Endothelial cell of umbilical vein (primary cell): ENCODE results near the gene ZNF697. TPM values are rescaled to one million over a fixed set of nuclear protein-coding genes. Genes with fewer than 3 reads are reported as not detected.

Source experiments
- BruUV-seq: library from RNA; stranded (reverse); fragments of 400-500 nt; replicated peaks from 2 replicates; lab custom pipeline; 2021; lab: Mats Ljungman, UMichigan
- CTCF ChIA-PET: fragments of 300-600, 350-600 bp; sonication (Branson Sonifier 250); formaldehyde crosslinking; loops from one replicate; lab custom pipeline; 2021; ENCODE audit warnings: antibody characterized with exemption, inconsistent platforms; lab: Charles Lee
- POLR2A ChIA-PET: fragments of 300-600, 350-600 bp; sonication (Branson Sonifier 250); formaldehyde crosslinking; loops from one replicate; lab custom pipeline; 2021; ENCODE audit warnings: antibody characterized with exemption, inconsistent platforms; lab: Charles Lee
- DNase-seq: peaks from one replicate; pipeline ENCODE4 v3.0.0-alpha.2; 2011; ENCODE audit warnings: low read depth, low spot score
- FAIRE-seq: peaks from 2 replicates; lab custom pipeline; 2011; peaks lifted over from hg19 to GRCh38; lab: Jason Lieb, UNC
- H2AFZ ChIP-seq: 2 replicates; pipeline ENCODE4 v1.6.0; 2012; ENCODE audit warnings: low read depth, low read length, control low read depth, inconsistent platforms
- H3K27ac ChIP-seq: 2 replicates; pipeline ENCODE4 v1.5.1; 2011; ENCODE audit warnings: low read depth, mild to moderate bottlenecking, control low read depth, low read length, moderate library complexity; ENCODE audit not compliant: insufficient read depth
- H3K27me3 ChIP-seq, 2 experiments: 2 replicates each; pipeline versions ENCODE4 v1.6.0 to v1.6.1; 2011; ENCODE audit warnings: low read length in 2 of 2, mixed read lengths in 1 of 2; ENCODE audit not compliant: control insufficient read depth in 2 of 2, insufficient read depth in 2 of 2
- H3K36me3 ChIP-seq, 2 experiments: 2 replicates in 1 of 2; 3 replicates in 1 of 2; pipeline ENCODE4 v1.5.1; 2011; ENCODE audit warnings: low read length in 2 of 2, mild to moderate bottlenecking in 1 of 2, moderate library complexity in 1 of 2; ENCODE audit not compliant: control insufficient read depth in 2 of 2, insufficient read depth in 2 of 2; ENCODE audit errors: extremely low read depth in 1 of 2
- H3K4me1 ChIP-seq: 3 replicates; pipeline ENCODE4 v1.5.1; 2011; ENCODE audit warnings: mild to moderate bottlenecking, low read length; ENCODE audit not compliant: control insufficient read depth, insufficient read depth; ENCODE audit errors: extremely low read depth
- H3K4me2 ChIP-seq: 2 replicates; pipeline ENCODE4 v1.6.1; 2011; ENCODE audit warnings: low read length, control low read depth, mixed read lengths; ENCODE audit not compliant: insufficient read depth
- H3K4me3 ChIP-seq, 3 experiments: fragments of 200-600 bp in 1 of 3; sonication (generic), shearing (Covaris generic) in 1 of 3; replicated peaks in 1 of 3; 2 replicates each; pipeline ENCODE4 v1.5.1; 2011 to 2016; ENCODE audit warnings: control low read depth in 3 of 3, low read length in 3 of 3, mild to moderate bottlenecking in 2 of 3, inconsistent platforms in 1 of 3, low read depth in 1 of 3, moderate library complexity in 1 of 3; ENCODE audit not compliant: insufficient read depth in 1 of 3
- H3K79me2 ChIP-seq: 2 replicates; pipeline ENCODE4 v1.6.0; 2012; ENCODE audit warnings: low read length, inconsistent platforms; ENCODE audit not compliant: control insufficient read depth, insufficient read depth
- H3K9ac ChIP-seq: replicated peaks from 2 replicates; pipeline ENCODE3; 2011; ENCODE audit warnings: low read length, control low read depth; ENCODE audit not compliant: insufficient read depth; ENCODE audit errors: extremely low read depth
- H3K9me1 ChIP-seq: replicated peaks from 3 replicates; pipeline ENCODE4 v1.6.0; 2011; ENCODE audit warnings: mild to moderate bottlenecking, low read length; ENCODE audit not compliant: control insufficient read depth, insufficient read depth; ENCODE audit errors: extremely low read depth
- H3K9me3 ChIP-seq: replicated peaks from 2 replicates; pipeline ENCODE4 v1.5.1; 2012; ENCODE audit warnings: low read length, inconsistent platforms; ENCODE audit not compliant: control insufficient read depth, insufficient read depth
- H4K20me1 ChIP-seq: replicated peaks from 2 replicates; pipeline ENCODE3; 2011; ENCODE audit warnings: mild to moderate bottlenecking, low read length; ENCODE audit not compliant: control insufficient read depth, insufficient read depth; ENCODE audit errors: extremely low read depth
- EZH2 ChIP-seq: IDR thresholded peaks from 2 replicates; pipeline ENCODE4 v1.6.1; 2012; ENCODE audit warnings: borderline replicate concordance, low read depth, mild to moderate bottlenecking, moderate library complexity, low read length, inconsistent platforms; ENCODE audit not compliant: severe bottlenecking
- FOS ChIP-seq: IDR thresholded peaks from 2 replicates; pipeline ENCODE4 v1.6.1; 2011; ENCODE audit warnings: mild to moderate bottlenecking, low read length, moderate library complexity, borderline replicate concordance; ENCODE audit not compliant: insufficient read depth
- GATA2 ChIP-seq: IDR thresholded peaks from 2 replicates; pipeline ENCODE4 v1.7.0; 2011; ENCODE audit warnings: low read depth, mild to moderate bottlenecking, moderate library complexity, mixed read lengths, low read length; ENCODE audit not compliant: insufficient read length, insufficient read depth
- JUN ChIP-seq: IDR thresholded peaks from 2 replicates; pipeline ENCODE4 v1.6.1; 2011; ENCODE audit warnings: borderline replicate concordance, low read depth; ENCODE audit not compliant: insufficient read length, insufficient read depth
- MYC ChIP-seq: IDR thresholded peaks from one replicate; pipeline ENCODE4 v1.6.1; 2011; ENCODE audit warnings: mild to moderate bottlenecking, low read depth, low read length
- POLR2A ChIP-seq: IDR thresholded peaks from 2 replicates; pipeline ENCODE4 v1.6.1; 2012; ENCODE audit warnings: low read depth, mild to moderate bottlenecking, control low read depth, low read length
- POLR2AphosphoS5 ChIP-seq: IDR thresholded peaks from 2 replicates; pipeline ENCODE4 v1.6.1; 2012; ENCODE audit warnings: low read depth, mild to moderate bottlenecking, control low read depth, low read length, moderate library complexity; ENCODE audit not compliant: insufficient read depth
- dilution Hi-C: fragments of 300-500 bp; cut with MboI; formaldehyde crosslinking; loops from one replicate; pipeline ENCODE4 v1.15.0; 2019; ENCODE audit warnings: low sequenced_read_pairs; ENCODE audit not compliant: extremely low pct_ligation_motif_present
- intact Hi-C: fragments of 100-400 bp; cut with micrococcal nuclease; formaldehyde crosslinking; loops from one replicate; pipeline ENCODE4 v1.10.0; 2022
- polyA plus RNA-seq, 4 experiments: library from polyadenylated mRNA; depleted of rRNA in 3 of 4; stranded (reverse) in 3 of 4; unstranded in 1 of 4; fragments of >200 nt; gene quantifications; 2 replicates each; pipeline versions ENCODE4 v1.2.1 to v1.2.3, GENCODE V29; 2011 to 2012; ENCODE audit warnings: missing spikeins in 1 of 4
- total RNA-seq: library from RNA; stranded (reverse); gene quantifications from 2 replicates; pipeline ENCODE4 v1.2.3, GENCODE V29; 2021
- TF ChIP-seq, protein P1 (sequence below): IDR thresholded peaks from 2 replicates; pipeline ENCODE4 v1.6.1; 2011; ENCODE audit not compliant: insufficient read depth, insufficient read length

ZNF697 gene
- total and polyA plus RNA-seq, 2 donors (not counting 3 experiments of a cell fraction or from before 2014, with no cell fraction given): 6.2 to 14.1 TPM

GRCh38 chr1:119621705-119622104, 26.4 kb downstream of the ZNF697 start:
- Histone ChIP-seq H3K9ac (no peak overlapping the region), H3K9me1 (no peaks in the 10 kb centered on the region), H3K4me2 (no peak overlapping the region), H4K20me1 (no peaks in the 10 kb centered on the region), H3K27ac (no peak overlapping the region), H3K79me2 (peaks cover 20% of the 10 kb centered on the region), H2AFZ (no peak overlapping the region), H3K27me3 (no peaks in the 10 kb centered on the region), H3K9me3 (no peaks in the 10 kb centered on the region), H3K4me1 (no peaks in the 10 kb centered on the region), H3K36me3 (peaks cover 14 to 24% of the 10 kb centered on the region in 2 experiments), H3K4me3 (no peak overlapping the region)
- dilution Hi-C loops (no loop called here), intact Hi-C loops (no loop called here)
- ChIA-PET POLR2A (interaction anchor here (1.0 kb wide), 1 partner anchor 27 kb away, joined by 4 read pairs; the partner anchor contains the start of gene ZNF697), CTCF (interaction anchor here (6.0 kb wide), 1 partner anchor 26 kb away, joined by 39 read pairs; the partner anchor contains the start of gene ZNF697)
- no peak for FAIRE-seq
- TF ChIP-seq POLR2AphosphoS5: no peak
- no peak for TF ChIP-seq EZH2
- no peak for TF ChIP-seq MYC
- TF ChIP-seq JUN: no peak
- TF ChIP-seq, protein P1, sequence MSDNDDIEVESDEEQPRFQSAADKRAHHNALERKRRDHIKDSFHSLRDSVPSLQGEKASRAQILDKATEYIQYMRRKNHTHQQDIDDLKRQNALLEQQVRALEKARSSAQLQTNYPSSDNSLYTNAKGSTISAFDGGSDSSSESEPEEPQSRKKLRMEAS: no peak
- no peak for TF ChIP-seq GATA2
- no peak for TF ChIP-seq FOS
- TF ChIP-seq POLR2A: no peak
- no peak for DNase-seq
- no TSS peak for BruUV-seq
